GM20431 (cell line): Measurements from ENCODE around the gene DNAJC22.
"Not testable (repeated sequence)": the region's sequence is repeated elsewhere in the genome, so short reads cannot be mapped to it uniquely, and the experiment has no call there.

Experiments used
- in situ Hi-C: fragments of 300-500 bp; cut with MseI, MboI; formaldehyde crosslinking; loops from one replicate; pipeline ENCODE4 v1.15.0; 2020; ENCODE audit warnings: low sequenced_read_pairs; ENCODE audit not compliant: unreplicated experiment

The DNAJC22 gene

DNA sequence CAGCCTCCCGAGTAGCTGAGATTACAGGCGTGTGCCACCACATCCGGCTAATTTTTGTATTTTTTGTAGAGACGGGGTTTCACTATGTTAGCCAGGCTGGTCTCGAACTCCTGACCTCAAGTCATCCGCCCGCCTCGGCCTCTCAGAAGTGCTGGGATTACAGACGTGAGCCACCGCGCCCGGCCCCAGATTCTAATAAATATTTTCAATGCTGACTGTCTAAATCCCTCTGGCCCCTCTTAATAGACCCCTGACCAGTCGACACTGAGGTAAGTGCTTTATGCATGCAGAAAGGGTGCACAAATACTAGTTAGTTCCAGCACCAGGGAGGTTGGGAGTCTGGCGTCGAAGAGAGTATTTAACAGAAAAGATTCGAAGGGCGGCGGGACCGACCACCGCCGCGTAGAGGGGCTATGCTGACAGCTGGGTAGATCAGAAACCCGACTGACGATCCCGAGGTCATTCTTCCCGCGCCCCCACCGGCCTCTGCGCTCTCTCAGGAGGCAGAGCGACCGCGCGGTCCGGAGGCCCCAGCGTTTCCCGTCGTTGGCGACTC is 19.5 kb downstream of the DNAJC22 start:
- in situ Hi-C loops: loop anchor here (10.0 kb wide), 1 partner anchor 149 kb away; no protein-coding TSS in a partner anchor

DNA sequence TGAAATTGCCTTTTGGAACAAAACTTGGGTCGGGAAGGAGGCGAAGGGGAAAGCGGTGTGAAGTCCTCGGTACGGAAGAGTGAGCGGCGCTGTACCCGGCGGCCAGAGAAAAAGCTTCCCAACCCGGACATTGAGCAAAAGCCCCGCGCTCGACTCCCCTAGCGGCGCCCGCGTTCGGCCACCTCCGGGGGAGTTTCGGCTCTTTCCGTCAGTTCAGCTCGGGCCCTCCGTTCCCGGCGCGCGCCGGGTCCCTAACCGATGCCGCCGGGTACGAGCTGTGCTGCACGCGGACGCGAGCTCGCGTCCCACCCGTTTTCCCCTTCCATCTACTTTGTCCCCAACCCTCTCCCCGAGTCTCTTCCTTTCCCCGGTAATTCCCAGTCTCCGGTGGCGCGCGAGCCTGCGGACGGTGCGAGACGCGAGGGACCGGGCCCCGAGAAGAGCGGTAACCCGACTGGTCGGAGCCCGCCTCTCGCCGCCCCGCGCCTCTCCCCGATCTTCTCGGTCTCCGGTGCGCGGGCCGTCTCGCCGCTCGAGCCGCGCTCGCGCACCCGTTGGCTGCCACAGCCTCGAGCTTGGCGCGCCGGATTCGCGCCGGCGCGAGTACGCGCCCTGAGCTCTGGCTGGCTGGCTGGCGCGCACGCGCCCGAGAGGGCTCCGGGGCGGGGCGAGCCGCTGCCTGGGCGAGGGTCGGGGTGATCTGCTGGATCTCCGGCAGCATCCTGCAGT is 20.1 kb downstream of the DNAJC22 start:
- in situ Hi-C loops: loop anchor here (10.0 kb wide), 1 partner anchor 148 kb away; no protein-coding TSS in a partner anchor

DNA sequence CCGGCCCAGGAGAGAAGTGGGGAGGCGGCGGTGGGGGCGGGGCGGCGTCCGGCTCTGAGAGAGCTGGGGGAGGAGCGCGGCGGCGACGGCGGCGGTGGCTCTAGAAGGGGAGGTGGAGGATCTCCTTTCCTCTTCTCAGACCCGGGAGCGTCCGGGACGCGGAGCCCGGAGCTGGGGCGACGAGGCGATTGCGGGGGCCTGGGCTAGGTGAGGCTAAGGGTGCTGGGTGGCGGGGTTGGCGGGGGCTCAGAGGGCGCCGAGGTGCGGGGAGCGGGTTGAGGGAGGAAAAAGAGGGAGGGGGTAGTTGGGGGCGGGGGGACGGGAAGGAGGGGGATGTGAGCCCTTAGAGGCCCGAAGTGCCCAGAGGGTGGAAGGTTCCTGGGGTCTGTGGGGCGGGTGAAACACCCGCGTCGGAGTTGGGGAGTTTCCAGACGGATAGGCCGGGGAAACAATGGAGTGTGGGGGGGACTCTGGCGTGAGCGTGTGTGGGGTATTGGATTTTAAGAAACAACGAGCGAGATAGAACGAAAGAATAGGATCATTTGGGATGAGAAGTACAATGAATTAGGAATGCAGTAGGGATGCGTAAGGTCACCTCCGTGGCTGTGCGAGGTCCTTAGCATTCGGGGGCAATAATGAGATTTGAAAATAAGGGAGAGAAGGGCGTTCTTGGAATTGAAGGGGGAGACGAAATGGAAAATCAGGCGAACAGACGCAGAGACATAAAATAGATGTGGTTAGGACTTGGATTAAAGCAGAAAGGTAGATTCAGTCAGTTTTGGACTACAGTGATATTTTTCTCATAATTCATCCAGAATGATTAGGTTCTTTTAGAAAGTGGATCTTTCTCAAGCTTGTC is 20.9 kb downstream of the DNAJC22 start, which contains the start of gene SPATS2:
Gene SPATS2, plus strand, starts transcription at position 82 of the 859 bp plus-strand sequence. CDS start 93,551 bp downstream, outside the sequence.
- in situ Hi-C loops: loop anchor here (10.0 kb wide), 1 partner anchor 147 kb away; no protein-coding TSS in a partner anchor

DNA sequence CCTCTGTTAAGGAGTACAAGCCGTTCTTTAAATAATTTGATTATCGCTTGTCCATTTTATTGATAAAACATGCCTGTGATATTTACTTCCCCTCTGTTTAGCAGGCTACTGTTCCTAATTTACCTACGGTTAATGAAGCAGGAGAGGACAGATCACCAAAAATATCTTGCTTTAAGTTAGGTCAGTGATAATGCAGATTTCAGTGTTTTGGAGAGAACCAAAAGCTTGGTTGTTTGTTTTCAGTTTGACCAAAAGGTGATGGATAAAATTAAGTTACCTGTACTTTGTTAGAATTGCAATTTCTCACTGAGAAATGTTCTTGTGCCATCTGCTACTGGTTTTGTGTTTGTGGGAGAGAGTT is 21.5 kb downstream of the DNAJC22 start:
- in situ Hi-C loops: loop anchor here (10.0 kb wide), 1 partner anchor 147 kb away; no protein-coding TSS in a partner anchor

DNA sequence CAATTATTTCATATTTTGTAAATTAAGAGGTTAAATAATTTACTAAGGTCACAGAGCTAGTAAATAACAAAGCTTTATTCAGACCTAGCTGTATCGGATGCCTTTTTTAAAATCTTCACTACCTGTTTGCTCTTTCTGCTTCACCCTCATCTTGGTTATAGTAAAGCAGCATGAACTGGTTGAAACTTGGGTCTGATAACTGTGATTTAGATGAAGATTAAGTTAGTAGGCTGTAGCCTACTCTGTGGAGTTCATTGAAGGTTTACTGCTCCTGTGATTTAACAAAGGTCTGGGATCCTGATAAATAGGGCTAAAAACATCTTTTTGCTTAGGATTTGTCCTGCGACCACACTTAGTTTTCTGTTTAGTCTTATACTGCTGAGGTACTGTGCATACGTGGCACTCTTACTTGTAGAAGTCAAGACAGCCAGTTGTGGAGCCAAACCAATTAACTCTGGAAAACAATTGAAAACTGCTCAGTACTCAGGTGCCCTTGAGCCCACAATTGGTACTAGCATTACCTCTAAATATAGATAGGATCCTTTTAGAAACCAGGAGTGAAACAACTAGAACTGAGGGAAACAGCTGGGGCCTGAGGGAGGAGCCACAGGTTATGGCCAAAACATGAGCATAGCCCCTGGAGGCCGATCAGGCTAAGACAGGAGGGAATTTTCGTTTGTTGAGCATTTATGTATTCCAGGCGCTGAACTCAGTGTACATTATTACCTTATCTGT is 22.9 kb downstream of the DNAJC22 start:
- in situ Hi-C loops: loop anchor here (10.0 kb wide), 1 partner anchor 145 kb away; no protein-coding TSS in a partner anchor

DNA sequence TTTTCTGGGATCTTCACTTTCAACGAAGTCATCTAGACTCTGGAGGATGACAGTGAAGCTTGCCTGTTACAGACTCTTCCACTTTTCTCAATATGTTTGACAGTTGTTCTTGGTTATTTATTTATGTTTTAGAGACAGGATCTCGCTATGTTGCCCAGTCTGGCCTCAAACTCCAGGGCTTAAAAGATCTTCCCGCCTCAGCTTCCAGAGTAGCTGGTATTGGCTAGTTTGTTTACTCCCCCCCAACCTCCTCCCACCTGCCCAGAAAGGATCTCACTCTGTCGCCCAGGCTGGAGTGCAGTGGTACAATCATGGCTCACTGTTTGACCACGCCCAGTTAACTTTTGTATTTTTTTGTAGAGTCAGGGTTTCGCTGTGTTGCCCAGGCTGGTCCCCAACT is 23.9 kb downstream of the DNAJC22 start:
- in situ Hi-C loops: no loop called here

DNA sequence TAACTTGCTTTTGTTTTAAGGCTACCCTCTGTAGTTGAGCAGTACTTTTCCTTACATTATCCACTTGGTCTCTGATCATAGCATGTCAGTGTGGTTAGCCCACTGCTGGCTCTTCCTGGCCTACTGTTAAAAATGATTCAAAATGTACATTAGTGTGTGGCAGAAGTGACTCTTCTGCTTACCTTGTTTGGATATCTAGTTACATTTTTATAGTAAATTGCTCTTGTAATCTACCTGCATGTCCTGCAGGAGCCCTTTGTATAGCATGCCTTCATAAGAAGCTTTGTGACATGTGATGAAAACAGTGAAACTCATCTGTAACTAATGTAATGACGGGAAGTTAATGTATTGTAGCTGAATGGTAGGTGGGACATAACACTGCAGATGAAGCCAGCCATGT is 28.7 kb downstream of the DNAJC22 start:
- in situ Hi-C loops: no loop called here

DNA sequence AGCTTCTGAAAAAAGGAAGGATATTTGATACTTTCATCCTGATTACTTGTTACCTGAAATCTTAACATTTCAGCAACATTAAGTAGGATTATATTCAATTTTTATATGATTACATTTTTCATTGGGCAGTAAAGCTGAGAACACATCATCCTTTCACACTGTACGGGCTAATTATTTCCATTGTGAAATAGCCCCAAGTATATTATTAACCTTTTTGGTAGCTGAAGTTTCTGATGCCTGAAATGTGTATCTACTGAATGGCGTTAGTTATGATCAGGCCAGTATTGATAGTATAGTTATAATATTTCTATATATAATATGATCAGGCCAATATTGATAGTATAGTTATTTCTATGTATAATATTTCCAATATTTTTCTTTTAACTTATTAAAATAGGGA is 30.7 kb downstream of the DNAJC22 start:
- in situ Hi-C loops: no loop called here

DNA sequence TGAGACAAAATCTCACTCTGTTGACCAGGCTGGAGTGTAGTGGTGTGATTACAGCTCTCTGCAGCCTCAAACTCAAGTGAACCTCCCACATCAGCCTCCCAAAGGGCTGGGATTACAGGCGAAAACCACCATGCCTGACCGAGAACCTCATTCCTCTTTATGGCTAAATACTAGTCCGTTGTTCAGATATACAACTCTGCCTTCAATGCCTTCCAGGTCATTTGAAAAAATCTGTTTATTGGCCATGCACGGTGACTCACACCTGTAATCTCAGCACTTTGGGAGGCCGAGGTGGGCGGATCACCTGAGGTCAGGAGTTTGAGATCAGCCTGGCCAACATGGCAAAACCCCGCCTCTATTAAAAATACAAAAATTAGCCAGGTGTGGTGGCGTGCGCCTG is 33.5 kb downstream of the DNAJC22 start:
- in situ Hi-C loops: not testable (repeated sequence)

DNA sequence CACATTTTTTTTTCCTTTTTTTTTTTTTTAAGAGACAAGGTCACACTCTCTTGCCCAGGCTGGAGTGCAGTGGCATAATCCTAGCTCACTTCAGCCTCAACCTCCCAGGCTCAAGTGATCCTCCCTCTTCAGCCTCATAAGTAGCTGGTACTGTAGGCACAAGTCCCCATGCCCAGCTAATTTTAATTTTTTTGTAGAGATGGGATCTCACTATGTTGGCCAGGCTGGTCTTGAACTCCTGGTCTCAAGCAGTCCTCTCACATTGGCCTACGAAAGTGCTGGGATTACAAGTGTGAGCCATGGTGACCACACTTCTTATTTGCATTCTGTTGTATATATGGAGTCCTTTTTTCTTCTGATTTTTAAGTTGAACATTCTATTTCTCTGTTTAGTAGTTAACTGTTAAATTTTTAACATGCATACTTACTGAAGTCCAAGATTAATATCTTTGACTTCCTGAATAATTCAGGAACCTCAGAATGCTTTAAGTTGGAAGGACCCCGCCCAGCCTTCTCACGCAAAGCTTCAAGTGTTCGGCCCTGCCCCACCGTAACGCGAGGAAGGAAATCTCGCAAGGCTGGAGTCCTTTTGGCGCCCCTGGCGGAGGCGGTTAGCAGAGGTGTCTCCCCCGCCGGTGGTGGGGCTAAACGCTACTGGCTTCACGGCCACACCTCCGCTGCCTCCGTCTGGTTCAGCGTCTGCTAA is 42.1 kb downstream of the DNAJC22 start:
- in situ Hi-C loops: no loop called here

DNA sequence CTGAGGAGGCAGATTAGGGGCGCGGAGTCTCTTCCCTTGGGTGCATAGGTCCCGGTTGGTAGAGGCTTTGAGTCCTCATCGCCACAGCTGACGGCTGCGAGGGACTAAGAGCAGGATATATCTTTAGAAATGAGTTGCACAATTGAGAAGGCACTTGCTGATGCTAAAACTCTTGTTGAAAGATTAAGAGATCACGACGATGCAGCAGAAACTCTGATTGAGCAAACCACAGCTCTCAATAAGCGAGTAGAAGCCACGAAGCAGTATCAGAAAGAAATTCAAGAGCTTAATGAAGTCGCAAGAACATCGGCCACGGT is 42.7 kb downstream of the DNAJC22 start:
- in situ Hi-C loops: no loop called here

DNA sequence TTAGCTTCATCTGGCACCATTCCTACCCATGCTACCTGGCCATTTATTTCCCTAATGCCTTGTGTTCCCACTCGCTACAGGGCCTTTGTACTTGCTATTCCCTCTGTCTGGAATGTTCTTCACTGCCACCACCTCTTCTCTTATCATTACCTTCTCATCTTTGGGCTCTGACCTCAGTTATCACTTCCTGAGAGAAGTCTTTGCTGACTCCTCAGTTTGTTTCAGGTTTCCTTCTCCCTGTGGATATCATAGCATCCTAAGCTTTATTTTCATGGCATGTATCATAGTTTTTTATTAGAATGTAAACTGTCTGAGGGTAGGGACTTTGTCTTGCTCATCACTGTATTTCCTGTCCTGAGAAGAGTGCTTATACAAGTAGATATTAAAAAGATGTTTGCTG is 50.3 kb downstream of the DNAJC22 start:
- in situ Hi-C loops: no loop called here

DNA sequence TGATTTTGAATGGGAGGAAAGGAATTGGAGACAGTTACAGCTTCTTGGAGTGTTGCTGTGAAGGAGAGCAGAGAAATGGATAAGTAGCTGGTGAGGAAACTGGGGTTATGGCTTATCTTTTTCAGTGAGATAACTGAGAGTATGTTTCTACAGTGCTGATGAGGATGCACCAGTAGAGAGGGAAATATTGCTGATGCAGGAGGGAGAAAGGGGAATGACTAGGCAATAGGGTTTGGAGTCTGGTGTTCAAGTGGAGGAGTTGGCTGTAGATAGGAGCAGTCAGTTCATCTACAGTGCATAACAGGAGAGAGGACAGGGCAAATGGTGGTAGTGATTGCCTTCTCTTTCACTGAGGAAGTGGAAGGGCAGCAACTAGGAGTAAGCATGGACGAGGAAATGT is 53.6 kb downstream of the DNAJC22 start:
- in situ Hi-C loops: no loop called here
